GM18520 (cell line): ENCODE measurements around the gene SH3PXD2A.

Experiments used
- ATAC-seq: cut with Tn5 transposase; IDR thresholded peaks from one replicate; pipeline ENCODE4 v1.9.1; 2021; ENCODE audit not compliant: unreplicated experiment

The SH3PXD2A gene

DNA sequence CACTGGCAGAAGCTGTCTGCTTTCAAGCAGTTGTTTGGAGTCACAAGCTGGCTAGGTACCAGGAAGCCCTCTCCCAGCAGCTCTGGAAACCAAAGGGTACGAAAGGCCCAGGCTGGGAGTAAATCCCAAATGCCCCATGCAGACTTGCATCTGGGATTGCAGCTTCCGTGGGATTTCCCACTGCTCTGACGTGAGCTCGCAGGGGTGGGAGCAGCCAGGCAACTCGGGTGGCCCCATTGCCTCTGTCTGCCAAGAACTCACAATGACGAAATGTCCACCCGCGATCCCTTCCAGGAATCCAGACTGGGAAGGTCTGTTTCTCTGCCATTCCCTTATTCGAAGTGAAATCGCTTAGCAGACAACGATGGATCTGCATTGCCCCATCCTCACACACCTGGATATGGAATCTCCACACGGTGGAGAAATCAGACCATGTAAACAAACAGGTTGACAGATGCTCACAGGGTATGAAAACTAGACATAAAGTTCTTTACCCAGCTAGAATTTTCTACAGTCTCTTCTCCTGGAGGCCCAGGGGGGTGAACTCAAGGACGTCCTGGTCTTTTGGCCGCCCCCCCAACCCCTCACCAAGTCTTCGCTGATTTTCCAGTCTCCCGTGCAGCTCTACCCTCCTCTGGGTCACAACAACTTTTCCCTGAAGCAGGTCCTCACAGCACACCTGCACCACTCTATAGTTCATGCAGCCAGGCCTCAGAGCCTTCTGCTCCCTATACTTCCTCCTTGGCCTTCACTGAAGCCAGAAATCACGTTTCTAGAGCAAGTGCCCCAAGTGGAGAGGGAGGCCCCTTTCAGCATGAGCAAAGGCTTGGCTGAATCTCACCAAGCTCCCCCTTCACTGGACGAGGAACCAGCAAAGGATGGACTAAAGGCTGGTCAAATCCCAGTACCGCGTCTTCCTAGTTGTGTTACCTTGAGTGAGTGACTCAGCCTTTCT, 20.0 kb downstream of the SH3PXD2A start:
- no peak for ATAC-seq

DNA sequence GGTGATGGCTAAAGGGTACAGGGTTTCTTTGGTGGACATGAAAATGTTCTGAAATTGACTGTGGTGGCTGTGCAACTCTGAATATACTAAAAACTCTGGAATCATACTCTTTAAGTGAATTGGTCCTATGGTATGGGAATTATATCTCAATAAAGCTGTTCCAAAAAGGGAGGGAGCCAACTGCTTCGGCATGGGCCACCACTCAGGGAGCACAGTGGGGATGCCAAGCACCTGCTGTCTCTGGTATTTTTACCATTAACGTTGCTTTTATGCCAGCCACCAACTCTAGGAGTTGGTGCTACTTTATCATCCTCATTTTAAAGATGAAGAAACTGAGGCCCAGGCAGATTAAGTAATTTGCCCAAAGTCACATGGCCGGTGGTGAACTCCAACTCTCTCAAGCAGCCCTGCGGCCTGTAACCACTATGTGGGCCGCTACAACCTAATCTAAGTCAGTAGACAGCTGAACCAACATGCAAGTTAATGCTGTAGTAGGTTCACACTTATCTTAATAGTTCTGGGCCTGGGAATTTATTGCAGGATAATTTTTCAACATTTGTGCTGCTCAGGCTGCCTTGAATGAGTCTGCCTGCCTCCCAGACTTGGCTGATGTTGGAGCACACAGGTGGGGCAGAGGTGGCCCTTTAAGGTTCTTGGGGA, 20.8 kb downstream of the SH3PXD2A start:
- ATAC-seq, result no peak

DNA sequence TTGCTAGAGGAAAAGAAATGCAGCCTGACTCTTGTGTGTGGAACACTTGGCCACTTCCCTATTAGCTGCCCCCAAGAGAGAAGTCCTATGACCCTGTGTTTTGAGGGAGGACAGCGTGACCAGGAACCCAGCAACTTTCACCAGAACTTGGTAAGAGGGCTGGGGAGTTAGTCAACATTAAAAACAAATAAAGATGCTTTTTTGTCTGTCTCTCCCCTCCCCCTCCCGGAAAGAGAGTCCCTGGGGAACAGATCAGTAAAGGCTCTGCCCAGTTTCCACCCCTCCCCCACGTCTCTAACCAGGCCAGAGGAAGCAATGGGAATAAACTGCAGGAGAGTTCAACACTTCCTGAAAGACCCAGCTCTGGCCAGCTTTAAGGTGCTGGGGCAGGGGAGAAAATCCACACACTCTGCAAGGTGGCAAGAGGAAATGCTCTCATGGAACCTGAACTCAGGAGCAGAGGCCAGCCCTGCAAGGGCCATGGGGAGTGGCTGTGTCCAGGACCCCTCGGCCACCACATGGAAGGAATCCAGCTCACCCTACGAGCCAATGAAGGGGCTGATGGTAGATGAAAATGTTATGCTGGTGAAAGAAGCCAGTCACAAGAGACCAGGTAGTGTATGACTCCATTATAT, 21.5 kb downstream of the SH3PXD2A start:
- no peak for ATAC-seq

DNA sequence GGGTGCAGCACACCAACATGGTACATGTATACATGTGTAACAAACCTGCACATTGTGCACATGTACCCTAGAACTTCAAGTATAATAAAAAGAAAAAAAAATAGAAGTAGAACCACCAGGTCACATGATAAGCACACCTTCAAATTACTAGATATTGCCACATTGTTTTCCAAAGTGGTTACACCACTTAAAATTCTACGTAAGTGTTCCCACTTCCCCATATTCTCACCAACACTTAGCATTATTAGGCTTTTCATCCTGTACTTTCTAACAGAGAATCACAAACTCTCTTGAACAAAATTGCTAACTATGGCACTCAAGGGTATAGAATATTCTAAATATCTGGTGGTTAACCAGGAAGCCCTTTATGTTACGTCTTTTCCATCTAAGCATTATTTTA, 22.6 kb downstream of the SH3PXD2A start:
- no peak for ATAC-seq

DNA sequence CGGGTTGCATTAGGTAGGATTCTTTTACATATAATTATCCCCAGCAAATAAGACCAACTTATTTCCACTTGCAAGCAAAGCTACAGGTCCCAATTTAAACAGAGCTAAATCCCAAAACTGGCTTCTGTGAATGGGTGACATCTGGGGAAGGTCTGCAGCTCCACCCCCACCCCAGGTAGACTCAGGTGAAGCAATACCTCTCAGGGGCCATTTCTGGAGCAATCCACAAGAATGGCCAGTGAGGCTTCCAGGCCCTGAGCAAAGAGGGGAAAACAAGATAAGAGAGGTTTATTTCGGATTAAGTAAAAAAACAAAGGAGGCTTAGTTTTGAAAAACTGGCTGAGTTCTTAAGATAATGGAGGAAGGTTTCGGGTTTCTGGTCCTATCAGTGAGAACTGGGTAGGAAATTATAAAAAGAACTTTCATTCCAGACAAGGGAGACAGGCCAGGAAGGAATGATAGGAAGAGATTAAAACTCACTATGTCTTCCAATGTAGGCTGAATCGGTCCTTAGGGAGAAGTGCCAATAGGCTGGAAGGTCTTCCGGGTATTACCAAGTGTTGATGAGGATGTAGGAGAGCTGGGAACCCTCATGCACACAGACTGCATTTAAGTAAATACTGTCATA, 25.4 kb downstream of the SH3PXD2A start:
- no peak for ATAC-seq

DNA sequence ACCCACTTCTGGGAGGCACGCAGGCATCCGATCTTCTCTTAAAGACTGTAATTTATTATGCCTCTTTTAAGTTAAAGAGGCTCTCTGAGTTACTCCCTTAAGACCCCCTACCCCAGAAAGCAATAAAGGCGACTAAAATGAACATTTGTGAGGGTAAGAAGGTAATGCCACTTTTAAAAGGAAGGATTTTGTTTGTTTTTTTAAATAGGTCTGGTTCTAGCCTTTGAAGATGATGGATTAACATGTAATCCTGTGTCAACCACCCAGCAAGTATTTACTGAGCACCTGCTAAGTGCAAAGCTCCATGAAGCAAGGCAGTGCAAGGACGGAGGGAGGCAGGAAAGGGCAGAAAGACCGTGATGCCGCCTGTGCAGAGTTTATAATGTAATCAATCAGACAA, 26.1 kb downstream of the SH3PXD2A start:
- no peak for ATAC-seq

DNA sequence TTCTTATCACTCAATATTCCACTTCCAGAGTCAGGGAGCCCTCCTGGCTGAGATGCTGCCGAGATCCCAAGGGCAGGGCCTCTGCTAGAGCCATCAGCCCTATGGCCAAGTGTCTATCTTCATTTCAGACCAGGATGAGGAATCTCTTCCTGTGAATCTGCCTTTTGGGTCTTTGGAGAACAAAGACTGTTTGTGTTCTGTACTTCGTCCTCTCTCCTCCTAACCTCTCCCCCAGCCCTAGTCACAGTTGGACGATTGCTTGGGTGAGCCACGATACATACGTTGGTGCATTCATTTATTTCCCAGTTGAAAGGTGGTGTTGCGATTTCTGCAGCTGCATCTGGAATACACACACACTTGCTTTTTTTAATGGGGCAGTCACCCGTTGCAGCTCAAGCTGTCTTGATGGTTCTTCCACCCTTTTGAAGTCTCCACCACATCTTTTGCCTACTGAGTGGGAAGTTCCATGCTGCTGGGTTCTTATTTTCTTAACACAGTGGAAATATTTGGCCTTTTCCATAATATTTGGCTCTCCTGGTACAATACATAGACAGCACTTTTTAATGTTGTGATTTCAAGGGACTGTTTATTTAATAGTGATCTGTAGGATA, 26.7 kb downstream of the SH3PXD2A start:
- ATAC-seq, result no peak

DNA sequence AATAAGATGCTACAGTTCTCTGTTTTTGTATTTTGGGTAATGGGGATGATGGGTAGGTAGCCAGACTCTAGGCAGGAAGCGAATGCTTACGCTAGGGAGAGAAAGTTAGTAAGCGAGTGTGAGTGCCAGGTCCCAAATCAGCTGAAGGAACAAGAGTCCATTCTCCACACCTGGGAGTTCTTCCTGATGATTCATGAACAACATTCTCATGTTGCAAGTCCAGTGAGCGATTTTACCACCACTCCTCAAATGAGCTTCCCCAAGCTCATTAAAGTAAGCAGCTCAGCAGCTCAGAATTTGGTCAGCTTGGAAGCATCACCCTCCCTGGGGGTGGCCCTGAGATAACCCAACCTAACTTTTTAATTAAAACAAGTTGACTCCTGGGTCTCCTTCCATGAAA, 27.3 kb downstream of the SH3PXD2A start:
- no peak for ATAC-seq

DNA sequence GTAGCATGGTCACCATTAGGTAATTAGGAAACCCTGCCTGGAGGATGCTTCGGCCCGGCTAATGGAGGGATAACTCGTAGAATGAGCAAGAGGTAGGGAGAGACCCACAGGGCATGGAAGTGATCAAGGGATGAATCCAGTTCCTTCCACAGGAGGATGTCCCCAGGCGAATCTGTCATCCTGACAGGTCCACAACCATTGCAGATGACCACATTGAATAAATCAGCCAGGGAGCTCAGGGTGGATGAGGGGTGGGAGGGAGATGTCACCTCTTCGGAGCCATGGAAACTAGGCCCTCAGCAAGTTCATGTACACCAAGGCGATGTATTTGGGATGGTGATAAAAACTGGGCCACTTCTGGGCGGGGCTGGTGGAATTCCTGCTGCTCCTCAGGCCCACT, 28.5 kb downstream of the SH3PXD2A start:
- no peak for ATAC-seq

DNA sequence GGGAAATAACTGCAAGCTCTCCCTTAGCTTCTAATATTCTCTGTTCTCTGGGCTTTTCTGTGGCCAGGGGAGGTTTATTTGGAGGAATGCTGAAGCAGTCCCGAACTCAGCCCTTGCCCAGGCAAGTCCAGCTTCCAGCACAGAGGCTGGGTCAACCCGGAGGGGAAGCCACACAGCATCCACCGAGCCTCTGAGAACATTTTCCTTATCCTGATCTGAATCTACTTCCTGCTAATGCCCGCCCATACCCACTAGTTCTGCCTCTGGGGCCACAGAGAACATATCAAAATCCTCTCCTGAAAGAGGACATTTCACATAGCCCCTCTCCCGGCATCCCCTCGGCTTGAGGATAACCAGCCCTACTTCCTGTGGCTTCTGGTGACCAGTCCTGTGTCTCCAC, 31.1 kb downstream of the SH3PXD2A start:
- ATAC-seq, result no peak

DNA sequence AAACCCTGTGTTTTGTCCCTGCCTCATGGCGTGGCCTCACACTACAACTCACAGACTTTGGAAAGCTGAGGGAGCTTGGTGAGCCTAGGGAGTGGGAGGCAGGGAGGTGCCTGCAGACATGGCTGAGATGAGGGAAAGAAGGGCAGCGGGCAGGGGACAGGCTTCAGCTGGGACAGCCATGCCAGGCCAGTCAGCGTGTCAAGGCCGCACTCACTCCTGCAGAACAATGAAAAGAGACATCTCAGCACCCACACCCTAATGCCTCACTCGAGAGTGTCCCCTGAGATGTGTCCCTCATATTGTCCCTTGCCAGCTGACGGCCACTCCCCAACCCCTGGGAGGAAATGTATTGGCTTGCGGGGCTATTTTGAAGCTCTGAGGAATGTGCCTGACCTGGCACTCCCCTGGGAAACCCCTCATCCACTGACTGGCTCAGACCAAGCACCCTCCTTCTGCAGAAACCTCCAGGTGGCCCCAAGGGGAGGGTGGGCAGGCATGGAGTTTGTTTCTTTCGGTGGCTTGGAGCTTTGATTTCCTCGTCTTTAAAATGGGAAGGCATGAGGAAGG, 31.6 kb downstream of the SH3PXD2A start:
- no peak for ATAC-seq

DNA sequence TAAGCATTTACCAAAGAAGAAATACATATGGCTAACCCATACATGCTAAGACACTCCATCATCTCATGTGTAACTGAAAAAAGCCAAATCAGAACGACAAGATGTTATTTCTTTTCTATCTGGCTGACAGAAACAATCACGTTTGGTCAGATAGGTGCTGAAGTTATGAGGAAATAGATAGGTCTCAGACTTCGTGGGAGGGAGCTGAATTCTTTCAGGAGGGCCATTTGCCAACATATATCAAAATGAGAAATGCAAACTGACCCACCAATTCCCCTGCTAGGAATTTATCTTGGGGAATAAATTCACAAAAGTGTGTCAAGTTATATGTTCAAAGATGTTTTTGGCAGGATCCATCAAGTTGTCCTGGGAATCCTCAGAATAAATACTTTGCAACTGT, 32.6 kb downstream of the SH3PXD2A start:
- ATAC-seq, result no peak

DNA sequence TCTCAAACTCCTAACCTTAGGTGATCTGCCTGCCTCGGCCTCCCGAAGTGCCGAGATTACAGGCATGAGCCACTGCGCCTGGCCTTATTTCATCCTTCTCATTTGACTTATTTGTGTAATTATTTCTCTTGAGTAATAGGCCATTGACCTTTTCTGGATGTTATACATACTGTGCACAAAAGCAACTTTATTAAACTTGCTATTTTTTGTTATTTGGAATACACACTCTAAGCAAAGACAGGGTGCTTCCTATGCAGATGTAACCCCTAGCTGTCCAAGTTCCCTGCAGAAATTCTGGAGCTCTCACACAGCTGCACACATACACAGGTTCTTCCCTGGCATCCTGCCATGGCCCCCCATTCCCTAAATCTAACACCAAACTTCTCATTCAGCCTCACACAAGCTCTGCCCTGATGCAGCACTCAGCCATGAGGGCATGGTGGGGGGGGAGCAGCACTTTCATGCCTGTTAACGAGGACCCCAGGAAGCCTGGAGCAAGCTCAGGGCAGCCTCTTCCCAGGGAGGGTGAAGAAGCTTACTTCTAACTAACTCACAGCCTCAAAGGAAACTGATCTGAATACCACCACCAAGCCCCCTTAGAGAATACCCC, 33.2 kb downstream of the SH3PXD2A start:
- ATAC-seq, result no peak

DNA sequence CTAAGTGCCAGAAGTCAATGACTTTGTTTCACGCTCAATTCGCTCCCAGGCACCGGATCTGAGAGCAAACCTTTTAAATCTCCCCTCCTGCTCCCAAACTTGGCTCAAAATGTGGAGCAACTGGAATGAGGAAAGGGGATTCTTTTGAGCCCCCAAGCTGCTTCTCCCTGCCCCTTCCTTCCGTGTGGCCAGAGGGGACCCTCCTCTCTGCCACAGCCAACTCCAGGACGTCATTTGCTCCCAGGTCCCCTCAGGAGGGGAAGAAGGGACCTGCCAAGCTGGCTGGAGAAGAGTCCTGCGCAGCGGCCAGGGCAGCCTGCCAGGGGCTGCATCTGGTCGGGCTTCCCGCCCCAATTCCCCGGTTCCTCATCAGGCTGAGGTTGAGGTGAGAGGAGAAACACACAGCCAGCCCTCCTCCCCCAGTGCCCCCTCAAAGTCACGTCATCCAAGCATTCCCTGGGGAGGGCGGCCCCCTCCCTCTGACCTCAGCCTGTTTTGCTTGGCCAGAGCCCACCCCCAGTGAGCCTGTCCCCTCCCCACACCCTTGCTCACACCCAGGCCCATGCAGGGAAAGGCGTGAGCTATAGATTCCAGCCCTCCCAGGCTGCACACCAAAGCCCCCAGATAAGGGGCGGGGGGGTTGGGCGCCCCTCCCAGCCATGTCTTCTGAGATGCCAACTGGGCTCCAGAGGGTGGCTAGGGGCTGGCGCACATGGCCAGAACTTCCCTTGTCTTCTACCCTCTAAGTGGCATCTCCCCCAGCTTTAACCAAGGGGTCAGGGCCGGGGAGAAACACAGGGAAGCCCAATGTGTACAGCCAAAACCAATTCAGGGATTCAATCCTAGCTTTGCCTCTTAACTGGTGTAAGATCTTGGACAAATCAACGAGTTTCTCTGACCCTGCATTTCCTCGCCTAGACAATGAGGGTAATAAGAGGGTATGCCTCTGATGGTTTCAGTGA, 35.0 kb downstream of the SH3PXD2A start:
- no peak for ATAC-seq

DNA sequence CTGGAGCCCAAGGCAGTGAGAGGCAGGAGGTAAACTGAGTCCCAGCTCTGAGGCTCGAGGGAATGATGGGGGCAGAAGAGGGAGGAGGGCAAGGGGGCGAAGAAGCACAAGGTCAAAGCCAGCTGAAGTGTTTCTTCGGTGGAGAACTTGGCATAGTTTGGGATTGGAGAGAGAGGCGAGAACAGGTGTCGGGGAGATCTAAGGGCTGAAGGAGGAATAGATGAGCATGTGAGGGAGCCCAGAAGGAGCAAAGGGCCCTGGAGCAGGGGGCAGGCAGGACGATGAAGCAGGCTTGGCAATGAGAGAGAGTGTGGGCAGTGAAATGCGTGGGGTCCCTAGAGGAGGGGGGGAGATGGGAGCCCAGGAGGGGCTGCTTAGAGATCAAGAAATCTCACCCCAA, 35.9 kb downstream of the SH3PXD2A start:
- no peak for ATAC-seq

DNA sequence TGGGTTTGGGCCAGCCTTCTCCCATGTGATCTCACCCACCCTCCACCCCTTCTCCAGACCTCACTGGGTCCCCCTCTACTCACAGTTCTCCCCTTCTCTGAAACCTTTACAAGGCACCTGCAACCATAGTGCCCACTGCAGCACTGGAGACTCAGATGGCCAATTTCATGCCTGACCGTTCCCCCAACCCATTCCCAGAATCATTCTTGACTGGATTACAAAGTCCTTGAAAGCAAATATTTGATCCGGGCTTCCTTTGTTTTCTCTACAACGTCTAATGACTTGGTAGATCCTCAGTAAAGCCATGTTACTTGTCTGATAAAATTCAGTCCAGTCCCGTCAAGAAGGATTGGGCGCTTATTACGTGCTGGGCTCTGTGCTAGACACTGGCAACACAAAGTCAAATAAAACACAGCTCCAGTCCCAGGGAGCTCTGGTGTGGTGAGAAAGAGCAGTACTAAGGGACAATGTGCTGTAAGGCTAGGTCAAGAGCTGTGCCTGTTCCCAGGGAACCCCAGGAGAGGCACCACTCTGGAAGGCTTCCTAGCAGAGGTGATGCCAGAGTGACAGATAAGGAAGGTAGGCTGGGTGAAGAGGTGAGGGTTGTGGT, 36.5 kb downstream of the SH3PXD2A start:
- no peak for ATAC-seq

DNA sequence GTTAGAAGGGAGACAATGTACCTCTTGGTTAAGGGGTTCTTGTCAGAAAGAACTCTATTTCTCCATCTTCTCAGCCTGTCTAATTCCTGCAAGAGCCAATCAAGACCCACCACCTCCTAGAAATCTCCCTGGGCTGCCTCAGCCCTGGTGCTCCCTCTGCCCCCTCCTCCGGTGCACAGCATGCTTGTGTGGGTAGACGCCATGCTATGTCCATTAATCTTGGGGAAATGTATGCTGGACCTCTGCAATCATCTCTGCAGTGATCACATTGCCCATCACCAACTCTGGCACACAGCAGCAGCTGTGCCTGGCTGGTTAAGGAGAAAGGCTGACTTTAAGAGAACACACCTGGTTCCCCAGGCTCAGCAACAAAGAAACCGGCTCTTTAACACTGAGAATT, 37.3 kb downstream of the SH3PXD2A start:
- no peak for ATAC-seq

DNA sequence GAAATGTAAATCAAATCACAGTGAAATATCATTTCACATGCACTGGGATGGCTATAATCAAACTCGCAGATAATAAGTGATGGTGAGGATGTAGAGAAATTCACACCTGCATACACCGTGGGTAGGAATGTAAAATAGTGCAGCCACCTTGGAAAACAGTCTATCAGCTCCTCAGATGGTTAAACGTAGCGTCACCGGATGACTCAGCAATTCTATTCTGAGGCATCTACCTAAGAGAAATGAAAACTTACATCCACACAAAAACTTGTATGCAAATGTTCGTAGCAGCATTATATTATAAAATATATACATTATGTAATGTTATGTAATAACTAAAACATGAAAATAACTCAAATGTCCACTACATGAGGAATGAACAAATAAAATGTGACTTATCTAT, 38.9 kb downstream of the SH3PXD2A start:
- no peak for ATAC-seq
